RWPE2 (cell line): ENCODE results near the gene NANS.

ENCODE experiments used
- ATAC-seq: fragments of 200-7000 bp; cut with Tn5 transposase; 3 replicates; pipeline ENCODE4 v1.9.1; 2021; ENCODE audit warnings: low read depth
- DNase-seq: peaks from one replicate; pipeline ENCODE4 v3.0.0-alpha.2; 2020; ENCODE audit warnings: low spot score
- H3K27ac ChIP-seq: fragments of 450-650 bp; 2 replicates; pipeline ENCODE4 v1.5.1; 2017; ENCODE audit warnings: mild to moderate bottlenecking; ENCODE audit not compliant: poor library complexity, severe bottlenecking
- H3K27me3 ChIP-seq: fragments of 250-450 bp; sonication (Bioruptor Pico); 2 replicates; pipeline ENCODE4 v1.5.1; 2021; ENCODE audit warnings: mild to moderate bottlenecking, moderate library complexity; ENCODE audit not compliant: insufficient read depth, poor library complexity, severe bottlenecking
- H3K36me3 ChIP-seq: fragments of 250-450 bp; sonication (Bioruptor Pico); 2 replicates; pipeline ENCODE4 v1.5.1; 2020; ENCODE audit warnings: low read depth, mild to moderate bottlenecking, moderate library complexity
- H3K4me1 ChIP-seq: fragments of 250-450 bp; sonication (Bioruptor Pico); 2 replicates; pipeline ENCODE4 v1.5.1; 2021; ENCODE audit warnings: mild to moderate bottlenecking, moderate library complexity; ENCODE audit not compliant: insufficient read depth, poor library complexity, severe bottlenecking
- H3K4me3 ChIP-seq: fragments of 250-450 bp; sonication (Bioruptor Pico); 2 replicates; pipeline ENCODE4 v1.5.1; 2021; ENCODE audit warnings: mild to moderate bottlenecking, moderate library complexity; ENCODE audit not compliant: severe bottlenecking
- H3K9me3 ChIP-seq: fragments of 250-450 bp; sonication (Bioruptor Pico); 2 replicates; pipeline ENCODE4 v1.5.1; 2021; ENCODE audit warnings: mild to moderate bottlenecking, moderate library complexity; ENCODE audit not compliant: severe bottlenecking
- TF ChIP-seq, protein P1 (sequence below): fragments of 450-650 bp; IDR thresholded peaks from one replicate; pipeline ENCODE4 v1.5.1; 2017; ENCODE audit warnings: mild to moderate bottlenecking, moderate library complexity; ENCODE audit not compliant: poor library complexity, severe bottlenecking

NANS gene

DNA sequence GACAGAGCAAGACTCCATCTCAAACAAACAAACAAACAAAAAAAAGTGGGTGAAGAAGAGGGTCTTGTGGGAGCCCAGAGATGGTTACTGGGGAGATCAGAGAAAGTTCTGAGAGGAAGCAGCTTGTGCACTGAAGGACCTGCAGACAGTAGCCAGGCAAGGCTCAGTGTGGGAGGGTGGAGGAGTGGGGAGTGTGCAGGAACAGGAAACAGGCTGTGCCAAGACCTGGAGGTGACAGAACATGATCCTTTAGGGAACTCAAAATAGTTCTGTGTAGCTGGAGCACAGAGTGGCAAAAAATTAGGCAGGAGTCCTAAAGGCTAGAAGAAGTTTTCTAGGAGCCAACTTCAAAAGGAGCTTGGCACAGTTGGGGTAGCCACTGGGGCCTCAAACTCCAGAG lies 19.2 kb upstream of the NANS start:
- H3K36me3 ChIP-seq, result no peaks in the 10 kb centered on the region
- TF ChIP-seq, protein P1, sequence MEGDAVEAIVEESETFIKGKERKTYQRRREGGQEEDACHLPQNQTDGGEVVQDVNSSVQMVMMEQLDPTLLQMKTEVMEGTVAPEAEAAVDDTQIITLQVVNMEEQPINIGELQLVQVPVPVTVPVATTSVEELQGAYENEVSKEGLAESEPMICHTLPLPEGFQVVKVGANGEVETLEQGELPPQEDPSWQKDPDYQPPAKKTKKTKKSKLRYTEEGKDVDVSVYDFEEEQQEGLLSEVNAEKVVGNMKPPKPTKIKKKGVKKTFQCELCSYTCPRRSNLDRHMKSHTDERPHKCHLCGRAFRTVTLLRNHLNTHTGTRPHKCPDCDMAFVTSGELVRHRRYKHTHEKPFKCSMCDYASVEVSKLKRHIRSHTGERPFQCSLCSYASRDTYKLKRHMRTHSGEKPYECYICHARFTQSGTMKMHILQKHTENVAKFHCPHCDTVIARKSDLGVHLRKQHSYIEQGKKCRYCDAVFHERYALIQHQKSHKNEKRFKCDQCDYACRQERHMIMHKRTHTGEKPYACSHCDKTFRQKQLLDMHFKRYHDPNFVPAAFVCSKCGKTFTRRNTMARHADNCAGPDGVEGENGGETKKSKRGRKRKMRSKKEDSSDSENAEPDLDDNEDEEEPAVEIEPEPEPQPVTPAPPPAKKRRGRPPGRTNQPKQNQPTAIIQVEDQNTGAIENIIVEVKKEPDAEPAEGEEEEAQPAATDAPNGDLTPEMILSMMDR, result no peak
- H3K4me3 ChIP-seq, result no peak overlapping the region
- no peaks in the 10 kb centered on the region for H3K9me3 ChIP-seq
- DNase-seq, result no peak
- H3K27ac ChIP-seq, result no peak overlapping the region
- H3K27me3 ChIP-seq, result no peaks in the 10 kb centered on the region
- peak; percentile 44; the same call in 2 of the 3 replicates for ATAC-seq
- H3K4me1 ChIP-seq, result peaks cover 9% of the 10 kb centered on the region

DNA sequence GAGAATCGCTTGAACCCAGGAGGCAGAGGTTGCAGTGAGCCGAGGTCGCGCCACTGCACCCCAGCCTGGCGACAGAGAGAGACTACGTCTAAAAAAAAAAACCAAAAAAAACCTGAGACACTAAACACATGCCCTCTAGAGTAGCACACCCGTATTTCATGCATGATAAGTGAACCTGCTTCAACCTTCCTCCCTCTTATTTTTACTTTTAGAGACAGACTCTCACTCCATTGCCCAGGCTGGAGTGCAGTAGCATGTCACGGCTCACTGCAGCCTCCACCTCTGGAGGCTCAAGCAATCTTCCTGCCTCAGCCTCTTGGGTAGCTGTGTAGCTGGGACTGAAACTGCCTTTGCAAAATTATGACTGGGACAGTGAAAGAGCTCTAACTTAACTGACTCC lies 17.6 kb upstream of the NANS start:
- Histone ChIP-seq H3K36me3 (no peaks in the 10 kb centered on the region), H3K9me3 (no peaks in the 10 kb centered on the region), H3K4me3 (no peak overlapping the region), H3K27me3 (no peaks in the 10 kb centered on the region), H3K27ac (no peak overlapping the region), H3K4me1 (peaks cover 9% of the 10 kb centered on the region)
- no peak for DNase-seq
- no peak for ATAC-seq
- TF ChIP-seq, protein P1, result no peak

DNA sequence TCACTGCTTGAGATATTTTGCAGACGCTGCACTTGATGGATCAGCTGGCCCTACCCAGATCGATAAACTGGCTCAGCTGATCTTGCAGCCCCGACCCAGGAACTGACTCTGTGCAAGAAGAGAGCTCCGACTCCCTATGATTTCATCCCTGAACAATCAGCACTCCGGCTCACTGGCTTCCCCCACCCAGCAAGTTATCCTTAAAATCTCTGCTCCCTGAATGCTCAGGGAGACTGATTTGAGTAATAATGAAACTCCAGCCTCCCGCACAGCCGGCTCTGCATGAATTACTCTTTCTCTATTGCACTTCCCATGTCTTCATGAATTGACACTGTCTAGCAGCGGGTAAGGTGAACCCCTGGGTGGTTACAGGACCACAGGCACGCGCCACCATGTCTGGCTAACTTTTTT lies 16.9 kb upstream of the NANS start:
- ATAC-seq (no peak), DNase-seq (no peak)
- Histone ChIP-seq H3K36me3 (no peaks in the 10 kb centered on the region), H3K4me3 (no peak overlapping the region), H3K9me3 (no peaks in the 10 kb centered on the region), H3K27me3 (no peaks in the 10 kb centered on the region), H3K27ac (no peak overlapping the region), H3K4me1 (peaks cover 9% of the 10 kb centered on the region)
- TF ChIP-seq, protein P1, result no peak

DNA sequence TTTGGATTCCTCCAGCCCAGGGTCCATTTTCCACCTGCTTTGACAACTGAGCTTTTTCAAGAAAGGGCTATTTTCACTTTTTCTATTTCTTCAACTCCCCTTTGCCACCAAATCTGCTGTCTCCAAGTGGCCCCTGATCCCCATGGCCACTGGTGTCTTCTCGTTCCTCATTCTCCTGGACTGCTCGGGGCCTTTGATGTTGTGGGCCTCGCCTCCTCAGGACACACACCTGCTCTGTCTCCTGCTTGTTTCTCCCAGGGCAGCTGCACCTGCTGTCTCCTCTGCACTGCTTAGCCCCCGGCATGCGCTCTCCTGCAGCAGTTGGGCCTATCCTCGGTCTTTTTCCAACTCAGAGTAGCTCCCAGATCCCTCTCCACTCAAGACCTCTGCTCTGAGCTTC lies 16.3 kb upstream of the NANS start:
- H3K4me1 ChIP-seq, result peaks cover 9% of the 10 kb centered on the region
- H3K27ac ChIP-seq, result no peak overlapping the region
- no peak overlapping the region for H3K4me3 ChIP-seq
- H3K9me3 ChIP-seq, result no peaks in the 10 kb centered on the region
- H3K27me3 ChIP-seq, result no peaks in the 10 kb centered on the region
- TF ChIP-seq, protein P1, result no peak
- DNase-seq (no peak), ATAC-seq (no peak)
- H3K36me3 ChIP-seq, result no peaks in the 10 kb centered on the region

DNA sequence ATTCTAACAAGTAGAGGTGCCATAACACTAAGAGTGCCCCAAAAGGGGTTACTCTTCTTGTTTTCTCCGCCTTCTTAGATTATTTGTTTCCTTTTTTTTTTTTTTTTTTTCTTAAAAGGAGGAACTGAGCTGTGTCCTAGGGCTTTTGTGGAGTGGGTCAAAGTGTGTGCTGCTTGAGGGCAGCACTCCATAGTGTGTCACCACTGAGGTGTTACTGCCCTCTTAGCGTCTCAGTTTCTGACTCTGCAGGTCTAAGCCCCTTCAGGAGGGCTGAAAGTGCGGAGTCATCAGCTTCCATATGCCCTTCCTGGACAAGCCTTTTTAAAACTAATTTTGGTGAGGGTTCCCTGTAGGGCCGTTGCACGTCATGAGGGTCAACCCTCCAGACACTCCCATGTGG lies 12.6 kb upstream of the NANS start:
- ATAC-seq (no peak), DNase-seq (no peak)
- Histone ChIP-seq H3K27ac (no peak overlapping the region), H3K4me1 (no peaks in the 10 kb centered on the region), H3K4me3 (no peak overlapping the region), H3K27me3 (no peaks in the 10 kb centered on the region), H3K9me3 (no peaks in the 10 kb centered on the region), H3K36me3 (no peaks in the 10 kb centered on the region)
- TF ChIP-seq, protein P1, result no peak
